Ishikawa (cell line): Measurements from ENCODE around the gene GPATCH1.

Experiments used
- CEBPB ChIP-seq: IDR thresholded peaks from 2 replicates; pipeline ENCODE4 v1.6.1; 2012
- CREB1 ChIP-seq: IDR thresholded peaks from 2 replicates; pipeline ENCODE4 v1.6.1; 2012; ENCODE audit warnings: low read depth
- EGR1 ChIP-seq: IDR thresholded peaks from 2 replicates; pipeline ENCODE4 v1.6.1; 2012
- EP300 ChIP-seq: IDR thresholded peaks from 2 replicates; pipeline ENCODE4 v1.6.1; 2012; ENCODE audit warnings: borderline replicate concordance
- FOXM1 ChIP-seq: IDR thresholded peaks from 2 replicates; pipeline ENCODE4 v1.6.1; 2012; ENCODE audit warnings: low read depth, borderline replicate concordance
- NFIC ChIP-seq: IDR thresholded peaks from 2 replicates; pipeline ENCODE4 v1.6.1; 2012
- RAD21 ChIP-seq: IDR thresholded peaks from 2 replicates; pipeline ENCODE4 v1.6.1; 2012; ENCODE audit warnings: low read depth
- TAF1 ChIP-seq: IDR thresholded peaks from 2 replicates; pipeline ENCODE4 v1.6.1; 2012; ENCODE audit warnings: low read depth, mild to moderate bottlenecking
- TCF12 ChIP-seq: IDR thresholded peaks from 2 replicates; pipeline ENCODE4 v1.6.1; 2012; ENCODE audit warnings: low read depth
- TEAD4 ChIP-seq: IDR thresholded peaks from 2 replicates; pipeline ENCODE4 v1.6.1; 2012
- YY1 ChIP-seq: IDR thresholded peaks from 2 replicates; pipeline ENCODE4 v1.6.1; 2012; ENCODE audit warnings: low read depth
- ZBTB7A ChIP-seq: IDR thresholded peaks from 2 replicates; pipeline ENCODE4 v1.6.1; 2012; ENCODE audit warnings: low read depth
- TF ChIP-seq, protein P1 (sequence below): IDR thresholded peaks from 2 replicates; pipeline ENCODE4 v1.6.1; 2012
- TF ChIP-seq, protein P2 (sequence below): IDR thresholded peaks from 2 replicates; pipeline ENCODE4 v1.6.1; 2012; ENCODE audit warnings: low read depth, mild to moderate bottlenecking
- TF ChIP-seq, protein P3 (sequence below): IDR thresholded peaks from 2 replicates; pipeline ENCODE4 v1.6.1; 2012

The GPATCH1 gene

DNA sequence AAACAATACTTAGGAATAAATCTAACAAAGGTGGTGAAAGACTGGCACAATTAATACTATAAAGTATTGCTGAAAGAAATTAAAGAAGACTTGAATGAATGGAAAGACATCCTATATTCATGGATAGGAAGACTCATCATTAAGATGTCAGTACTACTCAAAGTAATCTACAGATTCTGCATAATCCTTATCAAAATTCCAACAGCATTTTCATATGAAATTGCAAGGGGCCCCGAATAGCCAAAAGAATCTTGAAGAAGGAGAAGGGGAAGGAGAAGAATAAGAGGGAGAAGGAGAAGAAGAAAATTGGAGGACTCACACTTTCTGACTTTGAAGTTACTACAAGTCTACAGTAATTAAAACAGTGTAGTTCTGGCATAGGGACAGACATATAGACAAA is 87.5 kb downstream of the GPATCH1 start:
- TF ChIP-seq YY1, result no peak
- TF ChIP-seq, protein P1, sequence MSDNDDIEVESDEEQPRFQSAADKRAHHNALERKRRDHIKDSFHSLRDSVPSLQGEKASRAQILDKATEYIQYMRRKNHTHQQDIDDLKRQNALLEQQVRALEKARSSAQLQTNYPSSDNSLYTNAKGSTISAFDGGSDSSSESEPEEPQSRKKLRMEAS, result no peak
- TF ChIP-seq FOXM1, result no peak
- TF ChIP-seq TCF12, result no peak
- TF ChIP-seq NFIC, result no peak
- TF ChIP-seq ZBTB7A, result no peak
- TF ChIP-seq CEBPB, result no peak
- no peak for TF ChIP-seq EP300
- TF ChIP-seq CREB1, result no peak

DNA sequence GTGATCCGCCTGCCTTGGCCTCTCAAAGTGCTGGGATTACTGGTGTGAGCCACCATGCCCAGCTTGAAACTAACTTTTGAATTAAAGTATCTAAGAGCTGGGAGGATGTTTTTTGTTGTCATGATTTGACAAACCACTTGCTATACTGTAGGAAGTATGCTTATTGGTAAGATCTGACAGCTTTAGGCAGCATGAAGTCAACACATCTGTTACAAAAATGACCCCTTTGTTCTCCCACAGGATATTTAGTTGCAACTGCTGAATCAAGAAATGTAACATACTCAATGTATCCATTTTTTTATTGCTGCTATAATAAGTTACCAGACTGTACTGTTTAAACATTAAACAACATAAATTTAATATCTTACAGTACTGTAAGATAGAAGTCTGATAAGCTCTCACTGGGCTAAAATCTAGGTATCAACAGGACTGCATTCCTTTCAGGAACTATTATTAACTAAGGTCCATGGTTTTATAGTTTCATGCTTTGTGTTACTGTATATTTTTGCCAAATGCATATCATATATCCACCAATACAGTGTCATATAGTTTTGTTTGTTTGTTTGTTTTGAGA is 90.3 kb downstream of the GPATCH1 start:
- TF ChIP-seq ZBTB7A (no peak), EP300 (no peak), CREB1 (no peak), EGR1 (no peak), NFIC (no peak), YY1 (no peak), TAF1 (no peak)
- TF ChIP-seq, protein P2, sequence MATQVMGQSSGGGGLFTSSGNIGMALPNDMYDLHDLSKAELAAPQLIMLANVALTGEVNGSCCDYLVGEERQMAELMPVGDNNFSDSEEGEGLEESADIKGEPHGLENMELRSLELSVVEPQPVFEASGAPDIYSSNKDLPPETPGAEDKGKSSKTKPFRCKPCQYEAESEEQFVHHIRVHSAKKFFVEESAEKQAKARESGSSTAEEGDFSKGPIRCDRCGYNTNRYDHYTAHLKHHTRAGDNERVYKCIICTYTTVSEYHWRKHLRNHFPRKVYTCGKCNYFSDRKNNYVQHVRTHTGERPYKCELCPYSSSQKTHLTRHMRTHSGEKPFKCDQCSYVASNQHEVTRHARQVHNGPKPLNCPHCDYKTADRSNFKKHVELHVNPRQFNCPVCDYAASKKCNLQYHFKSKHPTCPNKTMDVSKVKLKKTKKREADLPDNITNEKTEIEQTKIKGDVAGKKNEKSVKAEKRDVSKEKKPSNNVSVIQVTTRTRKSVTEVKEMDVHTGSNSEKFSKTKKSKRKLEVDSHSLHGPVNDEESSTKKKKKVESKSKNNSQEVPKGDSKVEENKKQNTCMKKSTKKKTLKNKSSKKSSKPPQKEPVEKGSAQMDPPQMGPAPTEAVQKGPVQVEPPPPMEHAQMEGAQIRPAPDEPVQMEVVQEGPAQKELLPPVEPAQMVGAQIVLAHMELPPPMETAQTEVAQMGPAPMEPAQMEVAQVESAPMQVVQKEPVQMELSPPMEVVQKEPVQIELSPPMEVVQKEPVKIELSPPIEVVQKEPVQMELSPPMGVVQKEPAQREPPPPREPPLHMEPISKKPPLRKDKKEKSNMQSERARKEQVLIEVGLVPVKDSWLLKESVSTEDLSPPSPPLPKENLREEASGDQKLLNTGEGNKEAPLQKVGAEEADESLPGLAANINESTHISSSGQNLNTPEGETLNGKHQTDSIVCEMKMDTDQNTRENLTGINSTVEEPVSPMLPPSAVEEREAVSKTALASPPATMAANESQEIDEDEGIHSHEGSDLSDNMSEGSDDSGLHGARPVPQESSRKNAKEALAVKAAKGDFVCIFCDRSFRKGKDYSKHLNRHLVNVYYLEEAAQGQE, result no peak
- TF ChIP-seq, protein P3, sequence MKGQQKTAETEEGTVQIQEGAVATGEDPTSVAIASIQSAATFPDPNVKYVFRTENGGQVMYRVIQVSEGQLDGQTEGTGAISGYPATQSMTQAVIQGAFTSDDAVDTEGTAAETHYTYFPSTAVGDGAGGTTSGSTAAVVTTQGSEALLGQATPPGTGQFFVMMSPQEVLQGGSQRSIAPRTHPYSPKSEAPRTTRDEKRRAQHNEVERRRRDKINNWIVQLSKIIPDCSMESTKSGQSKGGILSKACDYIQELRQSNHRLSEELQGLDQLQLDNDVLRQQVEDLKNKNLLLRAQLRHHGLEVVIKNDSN, result no peak

DNA sequence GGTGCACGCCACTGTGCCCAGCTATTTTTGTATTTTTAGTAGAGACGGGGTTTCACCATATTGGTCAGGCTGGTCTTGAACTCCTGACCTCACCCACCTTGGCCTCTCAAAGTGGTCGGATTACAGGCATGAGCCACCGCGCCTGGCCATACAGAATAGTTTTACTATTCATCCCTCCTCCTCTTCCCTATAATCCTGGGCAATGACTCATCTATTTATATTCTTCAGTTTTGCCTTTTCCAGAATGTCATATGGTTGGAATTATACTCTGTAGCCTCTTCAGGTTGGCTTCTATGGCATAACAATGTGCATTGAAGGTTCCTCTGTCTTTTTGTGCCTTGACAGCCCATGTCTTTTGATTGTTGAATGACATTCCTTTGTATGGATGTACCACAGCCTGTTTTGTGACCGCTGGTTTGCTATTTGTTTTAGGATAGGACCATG is 91.0 kb downstream of the GPATCH1 start:
- TF ChIP-seq, protein P2, result no peak
- no peak for TF ChIP-seq EGR1
- no peak for TF ChIP-seq RAD21
- no peak for TF ChIP-seq CEBPB
- no peak for TF ChIP-seq CREB1
- no peak for TF ChIP-seq YY1
- no peak for TF ChIP-seq TCF12
- TF ChIP-seq NFIC, result no peak
- no peak for TF ChIP-seq EP300
- TF ChIP-seq, protein P3, result no peak

DNA sequence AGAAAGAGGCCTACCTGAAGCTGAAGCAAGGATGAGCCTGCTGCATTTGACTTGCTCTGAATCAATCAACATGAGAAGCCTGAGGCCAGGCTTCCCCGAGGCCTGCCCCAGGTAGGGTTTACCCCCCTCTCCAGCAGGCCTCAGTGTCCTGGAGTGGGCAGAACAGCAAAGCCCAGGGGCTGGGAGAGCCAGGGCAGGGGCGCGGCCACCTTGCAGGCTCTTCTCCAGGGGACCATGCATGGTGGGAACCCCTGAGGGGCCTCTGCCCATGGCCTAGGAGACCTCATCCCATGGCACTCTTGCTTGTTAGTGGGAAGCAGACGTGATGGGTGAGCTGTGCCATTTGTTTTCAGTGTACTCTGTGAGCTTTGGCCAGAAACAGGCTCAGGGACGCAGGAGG is 93.2 kb downstream of the GPATCH1 start:
- TF ChIP-seq, protein P1, result no peak
- TF ChIP-seq FOXM1, result no peak
- TF ChIP-seq, protein P3, result no peak
- TF ChIP-seq CEBPB, result no peak
- no peak for TF ChIP-seq TEAD4
- no peak for TF ChIP-seq TCF12
- no peak for TF ChIP-seq YY1
- no peak for TF ChIP-seq ZBTB7A
- no peak for TF ChIP-seq CREB1
- TF ChIP-seq, protein P2, result no peak
- TF ChIP-seq RAD21, result no peak
- TF ChIP-seq NFIC, result no peak
- TF ChIP-seq EP300, result no peak
- TF ChIP-seq TAF1, result no peak
- no peak for TF ChIP-seq EGR1
